GM23248 (cell line): Measurements from ENCODE around the gene BNIP3. TPM values are rescaled to one million over a fixed set of nuclear protein-coding genes. Genes with fewer than 3 reads are reported as not detected.

Source experiments
- DNase-seq: peaks from one replicate; pipeline ENCODE4 v3.0.0-alpha.2; 2015
- H2AFZ ChIP-seq: fragments of 200-600 bp; sonication (generic); 2 replicates; pipeline ENCODE4 v1.6.1; 2016; ENCODE audit warnings: antibody characterized with exemption
- H3F3A ChIP-seq: fragments of 200-600 bp; sonication (generic); 2 replicates; pipeline ENCODE4 v1.6.1; 2016; ENCODE audit warnings: mild to moderate bottlenecking, antibody characterized with exemption, mixed run types; ENCODE audit not compliant: insufficient read depth
- H3K27ac ChIP-seq: fragments of 200-600 bp; sonication (generic); 2 replicates; pipeline ENCODE4 v1.5.1; 2016; ENCODE audit warnings: mild to moderate bottlenecking
- H3K27me3 ChIP-seq: fragments of 200-600 bp; sonication (generic); replicated peaks from 2 replicates; pipeline ENCODE4 v1.6.1; 2016; ENCODE audit warnings: mild to moderate bottlenecking; ENCODE audit not compliant: insufficient read depth
- H3K36me3 ChIP-seq: fragments of 200-600 bp; sonication (generic); 2 replicates; pipeline ENCODE4 v1.6.1; 2016; ENCODE audit warnings: low read depth, mild to moderate bottlenecking
- H3K4me1 ChIP-seq: fragments of 200-600 bp; sonication (generic); 2 replicates; pipeline ENCODE4 v1.6.1; 2016; ENCODE audit warnings: mild to moderate bottlenecking; ENCODE audit not compliant: insufficient read depth
- H3K4me2 ChIP-seq: fragments of 200-600 bp; sonication (generic); one replicate; pipeline ENCODE4 v1.6.1; 2016; ENCODE audit warnings: mild to moderate bottlenecking; ENCODE audit not compliant: unreplicated experiment
- H3K4me3 ChIP-seq: fragments of 200-600 bp; sonication (generic); 2 replicates; pipeline ENCODE4 v1.5.1; 2016; ENCODE audit warnings: mild to moderate bottlenecking
- H3K79me2 ChIP-seq: fragments of 200-600 bp; sonication (generic); 2 replicates; pipeline ENCODE4 v1.6.1; 2016; ENCODE audit warnings: mild to moderate bottlenecking; ENCODE audit not compliant: insufficient read depth
- H3K9ac ChIP-seq: fragments of 200-600 bp; sonication (generic); 2 replicates; pipeline ENCODE4 v1.6.1; 2016; ENCODE audit warnings: mild to moderate bottlenecking
- H3K9me2 ChIP-seq: fragments of 200-600 bp; sonication (generic); 2 replicates; pipeline ENCODE4 v1.6.1; 2016; ENCODE audit warnings: mixed run types, mild to moderate bottlenecking, moderate library complexity; ENCODE audit not compliant: insufficient read depth
- H3K9me3 ChIP-seq: fragments of 200-600 bp; sonication (generic); one replicate; pipeline ENCODE4 v1.6.1; 2017; ENCODE audit warnings: low read depth
- H4K20me1 ChIP-seq: fragments of 200-600 bp; sonication (generic); 2 replicates; pipeline ENCODE4 v1.6.0; 2016; ENCODE audit not compliant: insufficient read depth
- EZH2 ChIP-seq: fragments of 200-600 bp; sonication (generic); IDR thresholded peaks from 2 replicates; pipeline ENCODE4 v1.6.1; 2018; ENCODE audit warnings: antibody characterized with exemption, mild to moderate bottlenecking; ENCODE audit not compliant: insufficient read depth, poor library complexity, severe bottlenecking
- EZH2phosphoT487 ChIP-seq: fragments of 200-600 bp; sonication (generic); IDR thresholded peaks from 2 replicates; pipeline ENCODE4 v1.6.1; 2018; ENCODE audit warnings: antibody characterized with exemption, moderate library complexity, mild to moderate bottlenecking, low read depth; ENCODE audit not compliant: insufficient read depth
- WGBS, 2 experiments: methylation state at CpG; one replicate each; pipeline ENCODE4 v1.1.6; 2015 to 2017; ENCODE audit warnings: low lambda C conversion rate in 2 of 2, low coverage in 1 of 2; ENCODE audit errors: missing lambda C conversion rate in 2 of 2; 5-methylcytosine and 5-hydroxymethylcytosine counted together
- in situ Hi-C: fragments of 300-500 bp; cut with MboI; formaldehyde crosslinking; loops from 2 replicates; pipeline ENCODE4 v1.15.0; 2020
- polyA plus RNA-seq: library from polyadenylated mRNA; unstranded; fragments of >200 nt; fragmentation: Nextera tagmentation; extraction: Ambion mirVana; gene quantifications from 2 replicates; pipeline ENCODE4 v1.2.1, GENCODE V29; 2016
- total RNA-seq: library from RNA; depleted of rRNA; stranded (reverse); fragments of >200 nt; shearing (Covaris generic); gene quantifications from 2 replicates; pipeline ENCODE4 v1.2.3, GENCODE V29; 2014

The BNIP3 gene
- total and polyA plus RNA-seq, 2 experiments from 2014 or later: 370 to 423 TPM

GRCh38 chr10:131973160-131973951 lies 8.4 kb downstream of the BNIP3 start:
- Histone ChIP-seq H3K9me2 (no peaks in the 10 kb centered on the region), H3K36me3 (peaks cover 50% of the 10 kb centered on the region), H3K4me1 (peaks cover 5% of the 10 kb centered on the region; the same call in 1 of the 2 replicates), H3K79me2 (peaks cover 100% of the 10 kb centered on the region), H2AFZ (no peak overlapping the region), H4K20me1 (peaks cover 57% of the 10 kb centered on the region), H3K9ac (no peak overlapping the region), H3K9me3 (no peaks in the 10 kb centered on the region), H3K4me2 (no peak overlapping the region), H3F3A (peaks cover 27% of the 10 kb centered on the region), H3K4me3 (no peak overlapping the region), H3K27me3 (no peaks in the 10 kb centered on the region), H3K27ac (no peak overlapping the region)
- DNase-seq: no peak
- no peak for TF ChIP-seq EZH2phosphoT487
- no peak for TF ChIP-seq EZH2
- WGBS, 2 experiments: 96% methylated on average over 34 of the region's 34 CpGs
- in situ Hi-C loops: no loop called here

GRCh38 chr10:131972474-131973071 lies 9.2 kb downstream of the BNIP3 start:
- Histone ChIP-seq H3K4me1 (no peaks in the 10 kb centered on the region), H2AFZ (no peak overlapping the region), H3K4me3 (no peak overlapping the region), H3K27ac (no peak overlapping the region), H3K9me3 (no peaks in the 10 kb centered on the region), H3F3A (peaks cover 33% of the 10 kb centered on the region), H3K79me2 (peaks cover 99% of the 10 kb centered on the region), H3K27me3 (no peaks in the 10 kb centered on the region), H4K20me1 (peaks cover 51% of the 10 kb centered on the region), H3K9me2 (no peaks in the 10 kb centered on the region), H3K36me3 (peaks cover 58% of the 10 kb centered on the region), H3K9ac (no peak overlapping the region), H3K4me2 (no peak overlapping the region)
- 71 to 74% methylated on average over 11 of the region's 11 CpGs for WGBS, 2 experiments
- DNase-seq: no peak
- TF ChIP-seq EZH2 (no peak), EZH2phosphoT487 (no peak)
- in situ Hi-C loops: no loop called here

GRCh38 chr10:131971591-131971990 lies 10.1 kb downstream of the BNIP3 start:
- H3K4me2 ChIP-seq: no peak overlapping the region
- TF ChIP-seq EZH2phosphoT487 (no peak), EZH2 (no peak)
- WGBS, 2 experiments: 86 to 90% methylated on average over 7 of the region's 7 CpGs
- peaks cover 68% of the 10 kb centered on the region for H3K36me3 ChIP-seq
- in situ Hi-C loops: no loop called here
- no peak overlapping the region for H3K27ac ChIP-seq
- no peaks in the 10 kb centered on the region for H3K4me1 ChIP-seq
- H3K9ac ChIP-seq: no peak overlapping the region
- H3K27me3 ChIP-seq: no peaks in the 10 kb centered on the region
- peaks cover 42% of the 10 kb centered on the region for H3F3A ChIP-seq
- no peak overlapping the region for H3K4me3 ChIP-seq
- H3K9me2 ChIP-seq: no peaks in the 10 kb centered on the region
- peaks cover 99% of the 10 kb centered on the region for H3K79me2 ChIP-seq
- no peak overlapping the region for H2AFZ ChIP-seq
- no peak for DNase-seq
- H3K9me3 ChIP-seq: no peaks in the 10 kb centered on the region
- peaks cover 48% of the 10 kb centered on the region for H4K20me1 ChIP-seq

GRCh38 chr10:131970946-131971345 lies 10.8 kb downstream of the BNIP3 start:
- Histone ChIP-seq H4K20me1 (peaks cover 43% of the 10 kb centered on the region), H3K9me2 (no peaks in the 10 kb centered on the region), H3K4me2 (no peak overlapping the region), H3K9me3 (no peaks in the 10 kb centered on the region), H3K9ac (no peak overlapping the region), H3K27me3 (no peaks in the 10 kb centered on the region), H3K4me3 (no peak overlapping the region), H3K27ac (no peak overlapping the region), H3F3A (peaks cover 46% of the 10 kb centered on the region), H3K36me3 (peaks cover 75% of the 10 kb centered on the region), H3K4me1 (no peaks in the 10 kb centered on the region), H3K79me2 (peaks cover 95% of the 10 kb centered on the region), H2AFZ (no peak overlapping the region)
- DNase-seq: no peak
- WGBS, 2 experiments: 94 to 95% methylated on average over 18 of the region's 18 CpGs
- no peak for TF ChIP-seq EZH2phosphoT487
- no peak for TF ChIP-seq EZH2
- in situ Hi-C loops: no loop called here
